ENCODE measurements around the gene SOX30.

DNA sequence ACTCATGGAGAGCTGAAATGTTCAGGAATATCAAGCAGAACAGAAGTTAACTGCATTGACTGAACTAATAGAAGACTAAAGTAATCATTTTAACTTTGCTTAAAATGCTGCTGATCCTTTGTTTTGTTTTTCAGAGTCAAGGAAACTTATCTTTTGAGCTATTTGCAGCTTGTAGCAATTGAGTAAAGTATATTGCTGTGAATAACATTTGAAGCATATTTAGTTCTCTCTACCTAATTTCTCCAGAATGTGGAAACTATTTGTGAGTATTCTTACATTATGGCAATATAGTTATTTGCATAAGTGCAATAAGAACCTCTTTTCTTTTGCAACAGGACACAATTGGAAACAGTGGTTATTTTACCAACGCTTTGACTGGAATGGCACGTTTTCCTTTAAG is 5.3 kb upstream of the SOX30 start:
- TF ChIP-seq, protein P1, sequence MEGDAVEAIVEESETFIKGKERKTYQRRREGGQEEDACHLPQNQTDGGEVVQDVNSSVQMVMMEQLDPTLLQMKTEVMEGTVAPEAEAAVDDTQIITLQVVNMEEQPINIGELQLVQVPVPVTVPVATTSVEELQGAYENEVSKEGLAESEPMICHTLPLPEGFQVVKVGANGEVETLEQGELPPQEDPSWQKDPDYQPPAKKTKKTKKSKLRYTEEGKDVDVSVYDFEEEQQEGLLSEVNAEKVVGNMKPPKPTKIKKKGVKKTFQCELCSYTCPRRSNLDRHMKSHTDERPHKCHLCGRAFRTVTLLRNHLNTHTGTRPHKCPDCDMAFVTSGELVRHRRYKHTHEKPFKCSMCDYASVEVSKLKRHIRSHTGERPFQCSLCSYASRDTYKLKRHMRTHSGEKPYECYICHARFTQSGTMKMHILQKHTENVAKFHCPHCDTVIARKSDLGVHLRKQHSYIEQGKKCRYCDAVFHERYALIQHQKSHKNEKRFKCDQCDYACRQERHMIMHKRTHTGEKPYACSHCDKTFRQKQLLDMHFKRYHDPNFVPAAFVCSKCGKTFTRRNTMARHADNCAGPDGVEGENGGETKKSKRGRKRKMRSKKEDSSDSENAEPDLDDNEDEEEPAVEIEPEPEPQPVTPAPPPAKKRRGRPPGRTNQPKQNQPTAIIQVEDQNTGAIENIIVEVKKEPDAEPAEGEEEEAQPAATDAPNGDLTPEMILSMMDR (IDR thresholded peaks at IDR 0.05) = no peak
- TF ChIP-seq ZFX (IDR thresholded peaks at IDR 0.05; ENCODE audit: borderline replicate concordance) = no peak

Data from 22Rv1 (cell line).